NT2/D1 (cell line): ENCODE data around the gene AGPS.

ENCODE experiments used
- YY1 ChIP-seq: IDR thresholded peaks from 2 replicates; pipeline ENCODE4 v1.6.1; 2011; ENCODE audit not compliant: insufficient read length, insufficient read depth
- ZNF274 ChIP-seq: IDR thresholded peaks from 2 replicates; pipeline ENCODE4 v1.6.1; 2011; ENCODE audit warnings: mild to moderate bottlenecking, low read depth, low read length

DNA sequence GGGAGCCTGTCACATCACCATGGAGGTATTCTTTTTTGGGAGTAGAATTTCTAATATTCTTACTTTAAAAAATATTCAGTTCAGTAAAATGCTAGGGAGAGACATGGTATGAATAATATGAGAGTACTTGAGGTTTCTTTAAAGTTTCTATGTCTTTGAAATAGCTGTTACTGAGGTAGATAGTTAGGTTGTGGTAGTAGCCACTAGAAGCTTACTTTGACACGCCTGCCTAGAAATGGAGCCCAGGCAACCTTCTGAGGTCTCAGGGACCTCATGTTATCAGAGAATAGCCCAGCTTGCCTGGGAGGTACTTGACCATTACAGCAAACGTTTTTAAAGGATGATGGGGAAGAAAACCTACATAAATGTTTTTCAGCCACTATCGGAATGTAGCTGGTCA lies 131.2 kb downstream of the AGPS start:
- TF ChIP-seq YY1: no peak
- TF ChIP-seq ZNF274: no peak
